Caco-2 (cell line): ENCODE results near the gene ZBTB7B. TPM values are rescaled to one million over a fixed set of nuclear protein-coding genes. Genes with fewer than 3 reads are reported as not detected.

Experiments used
- BruUV-seq: library from RNA; stranded (reverse); fragments of 400-500 nt; replicated peaks from 2 replicates; lab custom pipeline; 2021; lab: Mats Ljungman, UMichigan
- CTCF ChIA-PET: fragments of 300-600 bp; sonication (Branson Sonifier 250); formaldehyde crosslinking; loops from one replicate; lab custom pipeline; 2022; ENCODE audit warnings: antibody characterized with exemption; lab: Charles Lee
- POLR2A ChIA-PET: fragments of 300-600 bp; sonication (Branson Sonifier 250); formaldehyde crosslinking; loops from one replicate; lab custom pipeline; 2022; ENCODE audit warnings: antibody characterized with exemption; lab: Charles Lee
- DNase-seq, 2 experiments: peaks; one replicate each; pipeline versions ENCODE4 v3.0.0 to v3.0.0-alpha.2; 2020 to 2022
- H3K27me3 ChIP-seq: replicated peaks from 2 replicates; pipeline ENCODE4 v1.6.0; 2011; ENCODE audit warnings: low read length; ENCODE audit not compliant: control insufficient read depth, insufficient read depth
- H3K36me3 ChIP-seq: 2 replicates; pipeline ENCODE4 v1.5.1; 2011; ENCODE audit warnings: low read length; ENCODE audit not compliant: control insufficient read depth, insufficient read depth
- H3K4me1 ChIP-seq: fragments of 250-450 bp; sonication (Bioruptor Pico); 2 replicates; pipeline ENCODE4 v1.5.1; 2020; ENCODE audit warnings: mild to moderate bottlenecking
- H3K4me3 ChIP-seq: 2 replicates; pipeline ENCODE4 v1.5.1; 2011; ENCODE audit warnings: low read depth, mild to moderate bottlenecking, control low read depth, low read length
- H3K9me3 ChIP-seq: fragments of 250-450 bp; sonication (Bioruptor Pico); 2 replicates; pipeline ENCODE4 v1.5.1; 2020; ENCODE audit warnings: mild to moderate bottlenecking, moderate library complexity
- H3K27ac Mint-ChIP-seq: one replicate; pipeline ENCODE4 v1.8.0; 2022; ENCODE audit warnings: mixed read lengths; ENCODE audit not compliant: unreplicated experiment
- H3K27me3 Mint-ChIP-seq: one replicate; pipeline ENCODE4 v1.8.0; 2022; ENCODE audit warnings: mixed read lengths; ENCODE audit not compliant: insufficient read depth, unreplicated experiment
- H3K36me3 Mint-ChIP-seq: one replicate; pipeline ENCODE4 v1.8.0; 2022; ENCODE audit warnings: mild to moderate bottlenecking, mixed read lengths; ENCODE audit not compliant: insufficient read depth, unreplicated experiment
- H3K4me1 Mint-ChIP-seq: one replicate; pipeline ENCODE4 v1.8.0; 2022; ENCODE audit warnings: low read depth, mixed read lengths; ENCODE audit not compliant: unreplicated experiment
- H3K4me3 Mint-ChIP-seq: one replicate; pipeline ENCODE4 v1.8.0; 2022; ENCODE audit warnings: mild to moderate bottlenecking, moderate library complexity, mixed read lengths; ENCODE audit not compliant: unreplicated experiment
- H3K9me3 Mint-ChIP-seq: one replicate; pipeline ENCODE4 v1.8.0; 2022; ENCODE audit warnings: mixed read lengths; ENCODE audit not compliant: unreplicated experiment
- CTCF ChIP-seq, 2 experiments: fragments of 200-600 bp in 1 of 2; IDR thresholded peaks; 1 replicate in 1 of 2; 2 replicates in 1 of 2; pipeline versions ENCODE4 v1.5.1 to v1.8.0; 2011 to 2022; ENCODE audit warnings: antibody characterized with exemption in 1 of 2, control low read depth in 1 of 2, inconsistent platforms in 1 of 2, low read depth in 1 of 2, low read length in 1 of 2, mild to moderate bottlenecking in 1 of 2, moderate library complexity in 1 of 2; ENCODE audit not compliant: insufficient read depth in 1 of 2, severe bottlenecking in 1 of 2, unreplicated experiment in 1 of 2
- intact Hi-C: fragments of 100-400 bp; cut with micrococcal nuclease; formaldehyde crosslinking; loops from one replicate; pipeline ENCODE4 v1.10.0; 2022; ENCODE audit not compliant: unreplicated experiment
- total RNA-seq: library from RNA; stranded (reverse); gene quantifications from 2 replicates; pipeline ENCODE4 v1.2.3, GENCODE V29; 2022

The ZBTB7B gene
- total RNA-seq, 1 experiment from 2014 or later, result 46.8 TPM

GRCh38 chr1:154961207-154962155 is 41.1 kb upstream of the ZBTB7B start, which contains the start of gene PYGO2:
Gene PYGO2, minus strand, starts transcription at chr1:154961782. Its CDS starts 206 bp downstream, at chr1:154961576.
- H3K9me3 Mint-ChIP-seq, result no peaks in the 10 kb centered on the region
- peak; percentile 23 to 55 for TF ChIP-seq CTCF (IDR thresholded peaks at IDR 0.05; ENCODE audit: insufficient read depth in 1 of 2, low read depth in 1 of 2, low read length in 1 of 2, severe bottlenecking in 1 of 2, unreplicated experiment in 1 of 2)
- Histone ChIP-seq H3K4me1 (peaks cover 14% of the 10 kb centered on the region), H3K36me3 (peaks cover 4% of the 10 kb centered on the region), H3K4me3 (peak within 1 kb of the TSS; percentile 95), H3K27me3 (no peaks in the 10 kb centered on the region), H3K9me3 (no peaks in the 10 kb centered on the region)
- peak; percentile 87 to 90 for DNase-seq
- no TSS peak for BruUV-seq
- ChIA-PET POLR2A (interaction anchor here (0.5 to 2.1 kb wide), 13 partner anchors 9 to 741 kb away, joined by 3 to 20 read pairs (median 6); partner anchors contain the start of genes CKS1B, FLAD1, LENEP and PMVK), CTCF (interaction anchor here (0.6 to 1.6 kb wide), 11 partner anchors 9 to 124 kb away, joined by 3 to 17 read pairs (median 6); partner anchors contain the start of genes CKS1B and FLAD1)
- H3K27me3 Mint-ChIP-seq, result no peaks in the 10 kb centered on the region
- H3K4me1 Mint-ChIP-seq, result peaks cover 18% of the 10 kb centered on the region
- peak within 1 kb of the TSS; percentile 88 for H3K4me3 Mint-ChIP-seq
- peak within 1 kb of the TSS; percentile 81 for H3K27ac Mint-ChIP-seq
- peaks cover 58% of the 10 kb centered on the region for H3K36me3 Mint-ChIP-seq
- intact Hi-C loops, result loop anchor here (1.0 kb wide), 3 partner anchors 11 to 39 kb away; no protein-coding TSS in a partner anchor

- CTCF ChIA-PET, result interaction anchor here (0.9 to 1.6 kb wide), 3 partner anchors 12 to 95 kb away, joined by 4 to 15 read pairs (median 8); partner anchors contain the start of gene CKS1B
- POLR2A ChIA-PET, result interaction anchor here (0.7 to 2.1 kb wide), 5 partner anchors 8 to 37 kb away, joined by 5 to 20 read pairs (median 11); partner anchors contain the start of genes CKS1B, PMVK and SHC1
- H3K27ac Mint-ChIP-seq, result peak overlapping the region; percentile 81
- intact Hi-C loops, result no loop called here
- no peak for DNase-seq
- H3K4me1 Mint-ChIP-seq, result peaks cover 13% of the 10 kb centered on the region
- H3K36me3 Mint-ChIP-seq, result peaks cover 53% of the 10 kb centered on the region
- Histone ChIP-seq H3K9me3 (no peaks in the 10 kb centered on the region), H3K4me1 (peaks cover 6% of the 10 kb centered on the region; the same call in 1 of the 2 replicates), H3K36me3 (peaks cover 4% of the 10 kb centered on the region), H3K27me3 (no peaks in the 10 kb centered on the region), H3K4me3 (peak overlapping the region; percentile 95)
- peak overlapping the region; percentile 88 for H3K4me3 Mint-ChIP-seq
- no peak for TF ChIP-seq CTCF (IDR thresholded peaks at IDR 0.05; ENCODE audit: insufficient read depth in 1 of 2, low read depth in 1 of 2, low read length in 1 of 2, severe bottlenecking in 1 of 2, unreplicated experiment in 1 of 2)
- TSS peak; percentile 74 for BruUV-seq
- H3K9me3 Mint-ChIP-seq, result no peaks in the 10 kb centered on the region
- H3K27me3 Mint-ChIP-seq, result no peaks in the 10 kb centered on the region
Measured at GRCh38 chr1:154962156-154962749, 40.3 kb upstream of the ZBTB7B start.
